Adrenal gland (tissue), 5 donors: ENCODE data around the gene TRAF2.

Experiments
- POLR2A ChIP-seq, 2 donors: fragments of 450-650 bp; IDR thresholded peaks; one replicate each; pipeline ENCODE4 v1.6.1; 2017; ENCODE audit warnings: antibody characterized with exemption in 2 of 2, mild to moderate bottlenecking in 2 of 2, moderate library complexity in 1 of 2
- TF ChIP-seq, protein P1 (sequence below), 6 experiments: fragments of 450-650 bp in 4 of 6; fragments of 200-600 bp in 2 of 6; sonication (generic) in 1 of 6; IDR thresholded peaks; 1 replicate in 5 of 6; 2 replicates in 1 of 6; pipeline versions ENCODE4 v1.5.1 to v1.8.0; 2016 to 2021; ENCODE audit warnings: antibody characterized with exemption in 6 of 6, mild to moderate bottlenecking in 2 of 6, moderate library complexity in 1 of 6
- donor health status: DM: no; HTN: no; CAD: no.

DNA sequence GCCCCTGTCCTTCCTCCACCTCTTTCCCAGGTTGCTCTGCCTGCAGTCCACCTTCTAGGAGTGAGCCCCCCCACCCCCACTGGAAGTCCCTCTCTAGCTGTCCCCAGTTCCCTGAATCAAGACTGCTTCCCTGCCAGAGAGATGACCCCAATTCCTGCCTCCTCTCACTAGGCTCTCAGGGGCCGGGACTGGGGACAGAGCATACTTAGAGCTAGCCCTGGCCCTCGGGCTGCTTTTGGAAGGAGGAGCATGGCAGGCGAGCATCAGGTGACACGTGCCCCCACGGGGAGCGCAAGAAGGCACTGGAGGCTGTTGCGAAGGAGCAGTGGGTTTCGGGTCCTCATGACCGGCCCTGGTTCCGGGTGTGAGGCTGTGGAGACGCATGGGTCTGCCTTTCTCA lies 9.7 kb downstream of the TRAF2 start:
- TF ChIP-seq, protein P1, sequence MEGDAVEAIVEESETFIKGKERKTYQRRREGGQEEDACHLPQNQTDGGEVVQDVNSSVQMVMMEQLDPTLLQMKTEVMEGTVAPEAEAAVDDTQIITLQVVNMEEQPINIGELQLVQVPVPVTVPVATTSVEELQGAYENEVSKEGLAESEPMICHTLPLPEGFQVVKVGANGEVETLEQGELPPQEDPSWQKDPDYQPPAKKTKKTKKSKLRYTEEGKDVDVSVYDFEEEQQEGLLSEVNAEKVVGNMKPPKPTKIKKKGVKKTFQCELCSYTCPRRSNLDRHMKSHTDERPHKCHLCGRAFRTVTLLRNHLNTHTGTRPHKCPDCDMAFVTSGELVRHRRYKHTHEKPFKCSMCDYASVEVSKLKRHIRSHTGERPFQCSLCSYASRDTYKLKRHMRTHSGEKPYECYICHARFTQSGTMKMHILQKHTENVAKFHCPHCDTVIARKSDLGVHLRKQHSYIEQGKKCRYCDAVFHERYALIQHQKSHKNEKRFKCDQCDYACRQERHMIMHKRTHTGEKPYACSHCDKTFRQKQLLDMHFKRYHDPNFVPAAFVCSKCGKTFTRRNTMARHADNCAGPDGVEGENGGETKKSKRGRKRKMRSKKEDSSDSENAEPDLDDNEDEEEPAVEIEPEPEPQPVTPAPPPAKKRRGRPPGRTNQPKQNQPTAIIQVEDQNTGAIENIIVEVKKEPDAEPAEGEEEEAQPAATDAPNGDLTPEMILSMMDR (IDR thresholded peaks at IDR 0.05), result no peak
- TF ChIP-seq POLR2A (IDR thresholded peaks at IDR 0.05), result no peak
